IPS-11a (cell line): ENCODE measurements around the gene DUSP7.

Experiments
- H3K4me3 ChIP-seq: one replicate; pipeline ENCODE4 v1.5.1; 2013; ENCODE audit warnings: low read depth, low read length, control low read depth

The DUSP7 gene, protein sequence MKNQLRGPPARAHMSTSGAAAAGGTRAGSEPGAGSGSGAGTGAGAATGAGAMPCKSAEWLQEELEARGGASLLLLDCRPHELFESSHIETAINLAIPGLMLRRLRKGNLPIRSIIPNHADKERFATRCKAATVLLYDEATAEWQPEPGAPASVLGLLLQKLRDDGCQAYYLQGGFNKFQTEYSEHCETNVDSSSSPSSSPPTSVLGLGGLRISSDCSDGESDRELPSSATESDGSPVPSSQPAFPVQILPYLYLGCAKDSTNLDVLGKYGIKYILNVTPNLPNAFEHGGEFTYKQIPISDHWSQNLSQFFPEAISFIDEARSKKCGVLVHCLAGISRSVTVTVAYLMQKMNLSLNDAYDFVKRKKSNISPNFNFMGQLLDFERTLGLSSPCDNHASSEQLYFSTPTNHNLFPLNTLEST

GRCh38 chr3:52056521-52056967, at the start of gene DUSP7:
Gene DUSP7, minus strand, starts transcription at chr3:52056571. Its CDS starts 205 bp downstream, at chr3:52056366.
- H3K4me3 ChIP-seq: peak within 1 kb of the TSS; percentile 60

- H3K4me3 ChIP-seq: no peak overlapping the region
Observed at GRCh38 chr3:52104684-52105640, 48.6 kb upstream of the DUSP7 start.

- no peak overlapping the region for H3K4me3 ChIP-seq
Observed at GRCh38 chr3:52102934-52103333, 46.6 kb upstream of the DUSP7 start.

DNA sequence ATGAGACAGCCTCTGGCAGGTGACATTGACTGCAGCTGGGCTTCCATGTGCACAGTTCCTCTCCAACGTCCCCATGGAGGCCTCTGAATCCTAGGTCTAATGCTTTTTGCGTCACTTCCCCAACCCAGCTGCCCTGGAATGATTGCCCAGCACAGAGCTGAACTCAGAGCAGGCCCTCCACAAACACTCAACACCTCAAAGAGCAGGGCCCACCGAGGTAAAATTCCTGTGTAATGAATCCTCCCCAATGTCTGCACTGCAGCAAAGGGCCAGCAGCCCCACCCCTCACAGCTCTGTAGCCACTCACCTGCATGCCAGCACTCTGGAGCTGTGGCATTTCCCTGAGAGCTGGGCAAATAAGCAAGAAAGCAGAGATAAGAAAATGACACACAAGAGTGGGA, 42.6 kb upstream of the DUSP7 start:
- H3K4me3 ChIP-seq: no peak overlapping the region

GRCh38 chr3:52097851-52098507, 41.6 kb upstream of the DUSP7 start:
- no peak overlapping the region for H3K4me3 ChIP-seq

DNA sequence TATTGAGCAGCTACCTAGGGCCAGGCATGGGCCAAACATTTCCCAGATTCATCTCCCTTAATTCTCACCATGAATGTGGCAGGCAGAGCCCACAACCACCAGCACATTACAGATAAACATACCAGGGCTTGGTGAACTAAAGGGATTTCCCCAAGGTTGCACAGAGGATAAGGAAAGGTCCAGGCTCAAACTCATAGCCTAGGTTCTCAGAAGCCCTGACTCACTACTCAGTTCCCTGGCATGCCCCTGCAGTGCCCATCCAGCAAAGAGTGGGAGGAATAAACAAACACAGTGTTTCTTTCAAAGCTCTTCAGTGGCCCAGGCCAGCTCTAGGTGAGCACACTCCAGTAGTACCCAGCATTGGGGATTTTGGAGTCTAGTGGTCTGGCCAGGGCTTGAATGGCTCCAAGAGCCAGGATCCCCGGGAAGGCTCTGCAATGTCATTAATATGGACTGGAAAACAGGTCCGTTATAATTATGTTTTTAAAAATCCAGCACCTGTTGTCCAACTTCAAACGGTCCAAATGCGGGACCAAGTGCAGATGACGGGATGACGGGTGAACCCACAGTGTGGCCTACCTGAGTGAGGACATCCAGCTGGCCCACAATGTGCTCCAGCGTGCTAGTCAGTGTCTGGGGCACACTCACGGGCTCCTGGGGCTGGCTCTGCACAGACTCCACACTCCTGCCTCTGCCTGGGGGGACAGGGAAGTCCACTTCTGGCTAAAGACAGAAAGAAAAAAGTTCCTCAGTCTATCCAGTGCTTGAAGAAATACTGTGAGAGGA, 39.8 kb upstream of the DUSP7 start:
- no peak overlapping the region for H3K4me3 ChIP-seq

GRCh38 chr3:52094571-52095485, 38.5 kb upstream of the DUSP7 start:
- no peak overlapping the region for H3K4me3 ChIP-seq

DNA sequence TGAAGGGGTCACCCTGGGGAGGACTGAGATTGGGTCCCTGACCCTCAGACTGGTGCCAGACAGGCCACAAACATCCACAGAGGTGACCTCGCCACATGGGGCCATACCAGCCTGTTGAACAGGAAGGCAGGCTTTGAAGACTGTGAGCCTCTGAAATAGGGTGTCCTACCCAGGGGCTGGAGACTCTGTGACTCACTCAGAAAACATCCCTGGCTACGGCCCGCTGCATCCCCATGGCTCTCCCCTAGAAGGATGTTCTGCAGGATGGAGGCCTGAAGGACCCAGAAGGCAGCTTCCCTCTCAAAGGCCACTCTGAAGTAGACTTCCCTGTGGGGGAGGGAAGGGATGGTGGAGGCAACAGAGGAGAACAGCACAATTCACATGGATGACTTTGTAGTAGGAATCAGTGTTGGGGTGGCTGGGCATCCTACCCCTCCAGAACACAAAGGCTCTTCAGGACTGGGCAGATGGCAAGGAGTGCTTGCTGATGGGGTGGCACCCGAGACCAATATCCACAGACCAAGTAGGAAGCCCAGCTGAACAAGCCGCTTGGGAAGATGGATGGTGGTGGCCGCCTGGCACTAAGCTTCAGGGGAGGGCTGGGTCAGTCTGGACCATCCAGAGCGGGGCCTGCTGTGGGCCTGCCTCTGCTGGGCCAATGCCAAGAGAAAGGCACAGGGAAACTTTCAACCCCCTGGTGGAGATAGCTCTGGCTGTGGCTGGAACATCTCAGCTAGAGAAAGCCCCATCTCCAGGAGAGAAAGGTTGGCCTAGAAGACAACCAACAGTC, 37.6 kb upstream of the DUSP7 start:
- no peak overlapping the region for H3K4me3 ChIP-seq

DNA sequence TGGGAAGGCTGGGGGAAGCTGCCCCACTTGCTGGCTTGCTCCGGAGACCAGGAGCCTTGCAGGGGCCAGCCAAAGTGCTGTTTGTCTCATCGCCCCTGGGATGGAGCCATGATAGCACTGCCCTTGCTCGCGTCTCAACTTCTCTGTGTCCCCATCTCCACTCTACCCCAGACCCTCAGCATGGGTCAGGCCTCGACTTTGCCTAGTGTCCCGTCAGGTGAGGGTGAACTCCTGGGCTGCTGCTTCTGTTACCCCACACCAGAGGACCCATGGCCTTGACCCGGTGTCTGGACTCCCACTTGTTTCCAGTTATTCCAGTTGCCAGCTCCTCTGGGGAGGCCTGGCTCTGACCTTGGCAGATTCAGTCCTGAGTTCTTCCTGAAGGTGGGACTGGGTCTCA, 36.5 kb upstream of the DUSP7 start:
- H3K4me3 ChIP-seq: no peak overlapping the region

DNA sequence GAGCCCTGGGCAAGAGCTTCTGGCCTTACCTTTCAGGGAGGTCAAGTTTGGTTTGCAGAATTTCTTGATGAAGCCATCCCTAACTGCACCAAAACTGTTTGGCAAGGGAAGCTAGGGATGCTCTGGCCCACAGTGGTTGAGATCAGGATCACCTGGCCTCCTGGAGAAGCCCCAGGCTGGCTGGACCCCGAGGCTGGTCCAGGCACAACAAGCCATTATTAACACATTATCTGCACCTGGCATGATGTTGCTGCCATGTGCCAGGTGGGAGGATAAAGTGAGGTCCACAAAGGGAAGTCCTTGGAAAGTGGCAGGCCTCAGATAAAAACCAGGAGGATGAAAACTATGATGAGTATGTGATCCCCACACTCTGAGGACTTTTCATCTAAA, 35.9 kb upstream of the DUSP7 start:
- H3K4me3 ChIP-seq: no peak overlapping the region

DNA sequence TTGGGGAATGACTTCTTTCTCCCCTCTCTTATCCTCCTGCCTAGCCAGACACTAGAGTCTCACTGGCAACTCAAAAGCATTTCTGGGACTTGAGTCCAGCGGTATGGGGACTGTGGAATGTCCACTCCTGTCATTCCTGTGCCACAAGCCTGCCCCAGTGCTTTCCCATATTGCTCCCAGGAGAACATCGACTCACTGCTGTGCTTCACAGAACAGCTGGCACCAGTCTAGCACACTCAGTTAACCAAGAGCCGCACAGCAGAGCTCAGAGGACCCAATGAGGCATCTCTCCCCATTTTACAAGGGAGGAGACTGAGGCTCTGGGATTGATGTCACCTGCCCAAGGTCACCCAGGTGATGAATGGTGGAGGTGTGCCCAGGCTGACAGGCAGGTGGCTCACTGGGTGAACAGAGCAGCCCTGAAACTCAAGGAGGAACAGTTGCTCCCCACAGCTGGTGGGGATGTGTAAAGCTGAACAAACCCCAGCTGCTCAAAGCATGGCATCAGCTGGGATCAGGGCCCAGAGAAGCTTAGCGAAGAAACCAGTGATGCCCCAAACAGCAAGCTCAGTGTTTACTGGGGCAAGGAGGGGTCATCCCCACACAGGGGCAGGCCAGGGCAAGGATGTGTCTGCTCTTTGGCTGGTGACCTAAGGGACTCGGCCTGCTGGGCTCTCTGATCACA, 35.4 kb upstream of the DUSP7 start:
- H3K4me3 ChIP-seq: no peak overlapping the region

DNA sequence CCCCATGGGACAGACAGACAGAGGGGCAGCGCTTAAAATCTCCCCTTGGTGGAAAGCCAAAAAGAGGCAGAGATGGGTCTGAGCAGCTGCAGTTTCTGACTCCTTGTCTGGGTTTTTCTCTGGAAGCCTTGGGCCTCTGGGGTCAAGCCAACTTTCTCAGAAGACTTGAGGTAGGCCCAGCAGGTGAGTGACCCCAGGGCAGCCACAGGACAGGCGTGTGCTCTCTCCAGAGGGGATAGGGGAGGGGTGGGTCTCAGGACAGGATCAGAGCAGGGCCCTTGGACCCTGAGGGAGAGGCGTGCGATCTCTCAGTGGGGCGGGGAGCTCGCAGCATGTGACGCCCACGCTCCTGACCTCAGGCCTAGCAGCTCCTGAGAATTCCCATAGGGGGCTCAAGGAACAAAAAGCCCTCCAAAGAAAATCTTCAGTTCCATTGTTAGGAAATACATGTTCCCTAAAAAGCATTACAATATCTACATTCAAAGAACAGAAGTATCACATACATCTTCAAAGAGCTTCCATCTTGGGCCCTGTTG, 34.6 kb upstream of the DUSP7 start:
- H3K4me3 ChIP-seq: no peak overlapping the region

DNA sequence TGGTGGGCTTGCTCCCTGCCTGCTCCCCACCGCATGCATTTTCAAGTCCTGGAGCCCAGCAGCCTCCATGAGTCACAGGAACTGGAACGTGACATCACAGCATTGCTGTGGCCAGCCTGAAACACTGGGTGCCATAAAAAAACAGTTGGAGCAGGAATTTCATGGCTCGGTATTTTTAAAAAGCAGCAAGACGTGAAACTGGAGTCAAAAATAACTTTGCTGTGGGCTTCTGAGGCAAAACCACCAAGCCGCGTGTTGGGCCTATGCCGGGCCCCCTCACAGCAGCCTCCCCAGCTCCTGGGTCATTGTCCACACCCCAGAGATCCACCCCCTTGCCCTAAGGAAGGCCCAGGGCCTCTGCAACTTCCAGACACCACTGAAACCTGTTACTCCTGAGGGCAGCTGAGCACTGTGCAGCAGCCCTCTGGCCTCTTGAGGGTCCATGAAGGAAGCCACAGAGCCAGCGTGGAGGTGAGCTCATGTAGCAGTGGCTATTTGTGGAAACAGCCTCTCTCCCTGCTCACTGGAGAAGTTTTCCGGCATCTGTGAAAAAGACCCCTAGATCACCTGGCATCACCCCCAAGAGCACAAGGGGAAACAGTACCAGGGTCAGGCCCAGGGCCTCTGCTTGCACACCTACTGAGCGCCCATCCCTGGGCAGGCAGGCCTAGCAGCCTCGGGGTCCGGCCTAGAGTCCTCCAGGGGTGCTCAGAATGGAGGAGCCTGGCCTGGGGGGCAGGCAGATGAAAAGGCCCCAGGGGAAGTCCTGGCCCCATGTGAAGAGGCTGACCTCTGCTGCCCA, 34.0 kb upstream of the DUSP7 start:
- H3K4me3 ChIP-seq: no peak overlapping the region

DNA sequence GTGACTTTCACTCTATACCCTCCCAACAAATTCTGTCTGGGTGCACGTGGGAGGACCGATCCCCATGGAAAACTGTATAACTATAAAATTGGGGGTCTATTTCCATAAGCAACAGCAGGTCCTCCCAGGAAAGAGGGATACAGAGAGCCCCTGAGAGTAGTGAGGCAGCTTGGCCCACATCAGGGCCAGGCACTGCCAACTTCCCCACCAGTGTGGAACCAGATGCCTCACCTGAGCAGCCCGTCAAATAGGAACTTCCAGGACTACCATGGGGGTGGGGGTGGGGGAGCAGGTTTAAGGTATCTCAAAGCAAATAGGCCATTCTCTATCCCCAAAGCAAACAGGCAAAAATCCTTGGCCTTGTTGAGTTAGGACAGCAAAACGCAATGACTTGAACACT, 33.3 kb upstream of the DUSP7 start:
- no peak overlapping the region for H3K4me3 ChIP-seq

DNA sequence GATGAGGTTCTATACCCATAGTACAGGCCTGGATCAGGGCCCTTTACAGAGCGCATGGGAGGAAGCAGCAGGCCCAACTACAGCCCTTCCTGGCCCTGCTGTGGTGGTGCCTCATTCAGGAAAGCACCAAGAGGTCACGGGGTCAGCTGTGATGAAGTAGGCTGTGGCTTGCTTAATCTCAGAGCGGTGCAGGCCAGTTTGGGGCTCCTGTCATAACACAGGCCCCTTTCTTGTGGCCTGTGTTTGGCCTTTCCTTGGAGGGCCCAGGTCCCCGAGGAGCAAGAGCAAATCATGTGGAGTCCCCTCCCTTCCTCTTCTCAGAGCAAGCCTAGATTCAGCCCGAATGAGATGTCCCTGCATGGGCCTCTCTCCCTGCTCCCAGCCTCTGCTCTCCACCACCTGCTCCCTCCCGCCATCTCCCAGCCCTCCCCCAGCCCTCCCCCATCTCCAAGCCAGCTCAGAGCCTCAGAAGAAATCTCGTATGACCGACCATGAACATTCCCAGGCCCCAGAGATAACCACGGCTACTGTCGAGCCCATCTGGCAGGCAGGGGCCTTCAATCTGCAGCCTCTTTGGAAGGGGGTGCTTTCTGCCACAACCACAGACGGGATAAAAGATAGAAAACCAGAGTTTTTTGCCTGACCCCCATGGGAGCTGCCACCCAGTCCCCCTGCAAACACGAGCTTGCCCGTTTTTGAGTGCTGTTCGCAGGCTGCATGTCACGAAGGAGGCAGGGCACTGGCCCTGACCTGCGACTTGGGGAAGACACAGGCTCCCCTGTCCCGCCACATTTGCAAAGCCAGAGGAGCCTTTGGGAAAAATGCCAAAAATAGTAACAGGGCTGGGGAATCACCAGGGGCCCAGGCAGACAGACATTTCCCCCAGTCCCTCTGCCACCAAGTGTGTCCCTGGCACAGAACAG, 32.3 kb upstream of the DUSP7 start:
- no peak overlapping the region for H3K4me3 ChIP-seq

GRCh38 chr3:52087731-52088130, 31.4 kb upstream of the DUSP7 start:
- H3K4me3 ChIP-seq: no peak overlapping the region
